Adrenal gland (tissue), 12 donors: ENCODE data around the gene REC8. TPM values are rescaled to one million over a fixed set of nuclear protein-coding genes. Genes with fewer than 3 reads are reported as not detected.

ENCODE experiments used
- DNase-seq, 7 donors: peaks; one replicate each; pipeline ENCODE4 v3.0.0-alpha.2; 2019 to 2020
- H3K27ac ChIP-seq, 5 donors: fragments of 200-600 bp; sonication (generic) in 4 of 5; 1 replicate in 3 of 5; 2 replicates in 2 of 5; pipeline versions ENCODE4 v1.5.1 to v1.8.0; 2016 to 2020; ENCODE audit warnings: mild to moderate bottlenecking in 1 of 5
- H3K27me3 ChIP-seq: fragments of 200-600 bp; 2 replicates; pipeline ENCODE4 v1.8.0; 2021
- H3K36me3 ChIP-seq, 2 donors: fragments of 200-600 bp; replicated peaks in 1 of 2; 1 replicate in 1 of 2; 2 replicates in 1 of 2; pipeline versions ENCODE4 v1.5.1 to v1.8.0; 2018 to 2022
- H3K4me1 ChIP-seq, 2 donors: fragments of 200-600 bp; replicated peaks in 1 of 2; 1 replicate in 1 of 2; 2 replicates in 1 of 2; pipeline versions ENCODE4 v1.5.1 to v1.8.0; 2018 to 2021
- H3K4me3 ChIP-seq, 4 donors: fragments of 200-600 bp; sonication (generic) in 3 of 4; one replicate each; pipeline ENCODE4 v1.5.1; 2016 to 2018
- H3K9me3 ChIP-seq, 3 donors: fragments of 200-600 bp; sonication (generic) in 1 of 3; replicated peaks in 1 of 3; 1 replicate in 2 of 3; 2 replicates in 1 of 3; pipeline versions ENCODE4 v1.5.1 to v1.8.0; 2016 to 2021
- POLR2A ChIP-seq, 2 donors: fragments of 450-650 bp; IDR thresholded peaks; one replicate each; pipeline ENCODE4 v1.6.1; 2017; ENCODE audit warnings: antibody characterized with exemption in 2 of 2, mild to moderate bottlenecking in 2 of 2, moderate library complexity in 1 of 2
- WGBS, 4 donors: extraction: QIAGEN DNeasy Blood & Tissue Kit in 2 of 4; methylation state at CpG; one replicate each; pipeline versions ENCODE4 v1.1.5 to v1.1.7; 2013 to 2017; 5-methylcytosine and 5-hydroxymethylcytosine counted together
- intact Hi-C, 2 donors: fragments of 100-400 bp; cut with DNase I; formaldehyde crosslinking; loops; one replicate each; pipeline versions ENCODE4 v1.14.1 to v1.15.0; 2022 to 2023
- polyA plus RNA-seq, 3 donors: library from polyadenylated mRNA; stranded (reverse); fragments of 200-250 nt in 2 of 3; fragments of 350-450 nt in 1 of 3; fragmentation: Illumina TruSeq in 1 of 3; extraction: RNeasy Lipid Tissue Mini Kit (QIAGEN cat#74804) in 1 of 3; gene quantifications; one replicate each; pipeline ENCODE4 v1.2.3, GENCODE V29; 2013 to 2014
- total RNA-seq, 9 donors: library from RNA; depleted of rRNA in 4 of 9; stranded (reverse); fragments of >200 nt in 4 of 9; fragments of 120-200 nt in 1 of 9; fragmentation: NEBNext Ultra II Directional in 1 of 9; extraction: Animal tissue kit (Norgen Biotek cat#: 25700) in 1 of 9; gene quantifications; one replicate each; pipeline versions ENCODE4 v1.1.0 to v1.2.4, GENCODE V29; 2013 to 2023
- TF ChIP-seq, protein P1 (sequence below), 6 experiments: fragments of 450-650 bp in 4 of 6; fragments of 200-600 bp in 2 of 6; sonication (generic) in 1 of 6; IDR thresholded peaks; 1 replicate in 5 of 6; 2 replicates in 1 of 6; pipeline versions ENCODE4 v1.5.1 to v1.8.0; 2016 to 2021; ENCODE audit warnings: antibody characterized with exemption in 6 of 6, mild to moderate bottlenecking in 2 of 6, moderate library complexity in 1 of 6
- donor health status: healthy with polysubstance abuse.
- donor health status: Bipolar disorder and iron deficiency.
- donor health status: DM: yes; HTN: yes; CAD: no.
- donor health status: DM: no; HTN: no; CAD: no.
- donor health status: DM: no; HTN: no; CAD: no.
- donor health status: DM: yes; HTN: yes; CAD: no.

The REC8 gene
- total and polyA plus RNA-seq, 12 donors: 1.3 to 111 (median 11.4) TPM

DNA sequence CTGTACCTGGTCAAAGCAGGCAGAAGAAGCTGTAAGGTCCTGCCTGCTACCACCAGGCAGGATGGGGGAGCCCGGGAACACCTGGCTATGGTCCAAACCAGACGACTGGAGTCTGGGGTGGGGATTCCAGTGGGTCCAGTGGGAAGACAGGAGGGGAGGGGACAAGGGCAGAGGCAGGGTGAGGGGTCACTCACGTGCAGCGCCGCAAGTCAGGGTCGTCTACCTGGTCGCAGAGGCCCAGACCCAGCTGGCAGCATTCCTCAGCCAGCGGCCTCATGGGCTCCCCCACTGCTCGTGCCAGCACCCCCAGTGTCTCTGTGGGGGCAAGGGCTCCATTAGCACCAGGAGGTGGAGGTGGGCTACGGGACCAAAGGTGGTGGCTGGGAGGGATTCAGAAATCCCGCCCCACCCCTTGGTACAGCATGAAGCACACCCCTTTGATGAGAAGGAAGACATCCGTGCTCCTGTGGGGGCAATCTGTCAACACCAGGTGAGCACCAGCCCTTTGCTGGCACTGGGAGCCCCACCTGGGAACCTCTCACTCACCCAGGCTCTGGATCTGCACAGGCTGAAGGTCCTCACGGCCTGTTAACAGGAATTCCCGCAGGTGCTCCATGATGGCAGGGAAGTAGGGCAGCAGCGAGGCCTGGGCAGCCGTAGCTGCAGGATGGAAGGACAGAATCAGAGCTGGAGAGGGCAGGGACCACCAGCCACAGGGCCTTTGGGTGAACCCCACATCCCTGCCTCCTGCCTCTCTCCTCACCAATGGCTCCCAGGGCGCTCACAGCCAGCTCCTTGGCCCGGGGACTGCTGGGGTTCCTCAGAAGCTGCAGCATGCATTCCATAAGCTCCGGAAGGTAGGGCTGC lies 12.5 kb downstream of the REC8 start:
- peaks cover 0 to 71% of the 10 kb centered on the region in 2 donors for H3K36me3 ChIP-seq
- TF ChIP-seq, protein P1, sequence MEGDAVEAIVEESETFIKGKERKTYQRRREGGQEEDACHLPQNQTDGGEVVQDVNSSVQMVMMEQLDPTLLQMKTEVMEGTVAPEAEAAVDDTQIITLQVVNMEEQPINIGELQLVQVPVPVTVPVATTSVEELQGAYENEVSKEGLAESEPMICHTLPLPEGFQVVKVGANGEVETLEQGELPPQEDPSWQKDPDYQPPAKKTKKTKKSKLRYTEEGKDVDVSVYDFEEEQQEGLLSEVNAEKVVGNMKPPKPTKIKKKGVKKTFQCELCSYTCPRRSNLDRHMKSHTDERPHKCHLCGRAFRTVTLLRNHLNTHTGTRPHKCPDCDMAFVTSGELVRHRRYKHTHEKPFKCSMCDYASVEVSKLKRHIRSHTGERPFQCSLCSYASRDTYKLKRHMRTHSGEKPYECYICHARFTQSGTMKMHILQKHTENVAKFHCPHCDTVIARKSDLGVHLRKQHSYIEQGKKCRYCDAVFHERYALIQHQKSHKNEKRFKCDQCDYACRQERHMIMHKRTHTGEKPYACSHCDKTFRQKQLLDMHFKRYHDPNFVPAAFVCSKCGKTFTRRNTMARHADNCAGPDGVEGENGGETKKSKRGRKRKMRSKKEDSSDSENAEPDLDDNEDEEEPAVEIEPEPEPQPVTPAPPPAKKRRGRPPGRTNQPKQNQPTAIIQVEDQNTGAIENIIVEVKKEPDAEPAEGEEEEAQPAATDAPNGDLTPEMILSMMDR (IDR thresholded peaks at IDR 0.05): no peak
- no peak for TF ChIP-seq POLR2A (IDR thresholded peaks at IDR 0.05)
- no peak overlapping the region for H3K27ac ChIP-seq
- 66 to 90% (median 88%) methylated on average over 3 to 19 of the region's 19 CpGs for WGBS, 4 donors
- no peaks in the 10 kb centered on the region for H3K27me3 ChIP-seq
- no peak for DNase-seq
- no peaks in the 10 kb centered on the region for H3K9me3 ChIP-seq
- no peak overlapping the region for H3K4me3 ChIP-seq
- peaks cover 23 to 35% of the 10 kb centered on the region in 2 donors for H3K4me1 ChIP-seq
- intact Hi-C loops: no loop called here

- DNase-seq: no peak
- H3K27me3 ChIP-seq: no peaks in the 10 kb centered on the region
- peaks cover 0 to 70% of the 10 kb centered on the region in 2 donors for H3K36me3 ChIP-seq
- peaks cover 16 to 29% of the 10 kb centered on the region in 2 donors for H3K4me1 ChIP-seq
- H3K4me3 ChIP-seq: no peak overlapping the region
- 91 to 94% (median 93%) methylated on average over 5 to 7 of the region's 7 CpGs for WGBS, 4 donors
- H3K27ac ChIP-seq: no peak overlapping the region
- TF ChIP-seq, protein P1 (IDR thresholded peaks at IDR 0.05): no peak
- no peak for TF ChIP-seq POLR2A (IDR thresholded peaks at IDR 0.05)
- intact Hi-C loops: no loop called here
- H3K9me3 ChIP-seq: no peaks in the 10 kb centered on the region
Measured at GRCh38 chr14:24185026-24185425, 13.1 kb downstream of the REC8 start.

DNA sequence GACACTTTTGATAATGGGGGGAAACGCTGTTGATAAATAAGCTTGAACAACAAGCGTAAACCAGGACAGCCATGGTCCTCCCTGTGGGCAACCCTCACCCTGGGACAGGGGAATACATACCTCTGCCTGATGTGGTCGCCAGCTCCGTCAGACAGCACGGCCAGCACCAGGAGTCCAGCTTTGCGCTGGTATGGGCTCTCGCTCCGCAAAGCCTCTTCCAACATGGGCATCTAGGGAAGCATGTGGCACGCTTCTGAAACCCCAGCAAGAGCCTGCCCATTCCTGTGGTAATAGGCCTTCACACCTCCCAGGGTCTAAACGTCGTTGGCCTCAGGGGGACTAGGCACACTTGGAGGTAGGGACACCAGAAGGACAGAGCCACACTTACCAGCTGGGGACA lies 13.9 kb downstream of the REC8 start:
- no peak for DNase-seq
- peaks cover 9 to 22% of the 10 kb centered on the region in 2 donors for H3K4me1 ChIP-seq
- H3K4me3 ChIP-seq: no peak overlapping the region
- H3K9me3 ChIP-seq: no peaks in the 10 kb centered on the region
- TF ChIP-seq, protein P1 (IDR thresholded peaks at IDR 0.05): no peak
- TF ChIP-seq POLR2A (IDR thresholded peaks at IDR 0.05): no peak
- no peak overlapping the region for H3K27ac ChIP-seq
- 87 to 91% (median 90%) methylated on average over 2 to 11 of the region's 11 CpGs for WGBS, 4 donors
- H3K36me3 ChIP-seq: peaks cover 0 to 68% of the 10 kb centered on the region in 2 donors
- intact Hi-C loops: no loop called here
- H3K27me3 ChIP-seq: no peaks in the 10 kb centered on the region

DNA sequence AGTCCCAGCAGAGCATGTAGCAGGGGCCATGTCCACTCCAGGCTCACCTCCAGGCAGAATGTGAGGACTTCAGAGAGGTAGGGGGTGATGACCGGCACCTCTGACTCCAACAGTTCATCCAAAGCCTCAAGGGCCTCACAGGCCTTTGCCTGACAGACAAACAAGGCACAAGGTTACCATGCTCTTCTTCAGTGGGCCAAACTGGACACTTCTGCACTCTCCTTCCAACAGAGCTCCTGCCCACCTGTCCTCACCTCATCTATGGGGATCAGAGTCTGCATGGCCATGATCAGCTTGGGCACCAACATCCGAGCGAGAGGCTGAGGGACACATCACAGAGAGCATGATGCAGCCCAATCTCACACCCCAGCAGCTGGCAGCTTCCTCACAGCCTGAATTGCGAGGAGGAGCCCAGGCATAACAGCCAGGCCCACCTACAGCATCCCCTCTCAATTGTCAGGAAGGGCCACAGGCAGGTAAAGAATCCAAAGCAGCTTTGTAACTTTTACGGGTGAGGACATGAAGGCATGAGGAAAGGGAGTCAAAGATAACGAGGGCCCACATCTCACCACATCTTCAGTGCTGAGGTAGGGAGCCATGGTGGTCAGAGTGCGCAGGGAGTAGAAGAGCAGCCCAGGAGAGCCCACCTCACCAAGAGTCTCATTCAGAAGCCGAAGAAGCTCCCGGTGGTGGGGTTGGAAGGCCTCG lies 15.1 kb downstream of the REC8 start:
- no peaks in the 10 kb centered on the region for H3K27me3 ChIP-seq
- no peak for TF ChIP-seq POLR2A (IDR thresholded peaks at IDR 0.05)
- TF ChIP-seq, protein P1 (IDR thresholded peaks at IDR 0.05): no peak
- 90 to 95% (median 93%) methylated on average over 9 to 10 of the region's 10 CpGs for WGBS, 4 donors
- intact Hi-C loops: no loop called here
- H3K4me1 ChIP-seq: peaks cover 9 to 17% of the 10 kb centered on the region in 2 donors
- no peaks in the 10 kb centered on the region for H3K9me3 ChIP-seq
- H3K27ac ChIP-seq: no peak overlapping the region
- H3K36me3 ChIP-seq: peaks cover 0 to 65% of the 10 kb centered on the region in 2 donors
- no peak overlapping the region for H3K4me3 ChIP-seq
- DNase-seq: no peak
